ENCODE data around the gene SYF2. TPM values are rescaled to one million over a fixed set of nuclear protein-coding genes. Genes with fewer than 3 reads are reported as not detected.

The SYF2 gene
- total RNA-seq, 1 donor from 2014 or later: 43.5 TPM

DNA sequence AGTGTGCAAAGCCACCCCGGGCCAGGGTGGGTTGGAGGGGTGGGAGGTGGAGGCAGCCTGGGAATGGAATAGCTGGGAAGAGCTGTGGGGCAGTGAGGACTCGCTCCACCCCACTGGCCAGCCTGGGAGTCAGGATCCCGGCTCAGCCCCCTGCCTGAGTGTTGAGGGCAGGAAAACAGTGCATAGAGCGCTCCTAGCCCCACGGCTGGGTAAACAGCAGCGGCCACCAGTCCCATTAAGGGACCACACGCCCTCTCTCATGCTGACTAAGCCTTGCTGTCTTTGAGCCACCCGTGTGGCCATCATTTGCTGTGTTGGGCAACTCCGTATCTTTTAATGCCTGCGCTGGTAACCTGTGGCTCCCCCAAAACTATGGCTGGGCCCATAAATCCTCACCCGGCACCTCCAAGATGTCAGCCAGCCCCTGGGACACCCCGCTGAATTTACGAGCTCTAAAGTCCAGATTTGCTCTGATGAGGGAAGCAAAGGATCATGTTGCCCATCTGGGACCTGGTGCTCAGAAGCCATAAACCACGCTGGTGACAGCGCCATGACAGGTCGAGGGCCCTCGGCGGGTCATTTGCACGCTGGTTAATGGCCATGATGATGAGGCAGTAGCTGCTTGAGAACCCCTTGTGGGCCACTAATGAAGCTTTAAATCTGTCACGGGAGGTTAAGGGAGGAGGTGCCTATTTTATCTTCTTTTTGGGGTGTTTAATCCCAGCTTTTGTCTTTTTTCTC lies 34.9 kb downstream of the SYF2 start:
- H3K27ac Mint-ChIP-seq: peak overlapping the region; percentile 11
- H3K4me1 Mint-ChIP-seq (ENCODE audit: low read depth): peaks cover 34% of the 10 kb centered on the region

DNA sequence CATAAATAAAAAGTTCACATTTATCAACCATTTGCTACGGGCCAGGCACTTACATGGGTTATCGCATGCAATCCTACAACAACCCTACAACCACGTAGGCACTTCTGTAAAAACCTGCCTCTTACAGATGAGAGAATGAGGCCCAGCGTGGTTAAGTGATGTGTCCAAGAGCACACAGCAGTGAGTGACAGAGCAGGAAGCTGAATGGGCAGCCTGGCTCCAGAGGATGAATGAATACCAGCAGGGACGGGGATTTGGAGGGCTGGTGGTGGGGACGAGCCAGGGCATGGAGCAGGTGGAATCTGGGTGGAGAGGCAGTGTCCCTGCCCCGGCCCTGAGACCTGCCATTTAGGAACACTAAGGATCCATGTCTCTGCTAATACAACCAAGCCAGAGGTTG lies 35.5 kb downstream of the SYF2 start:
- H3K4me1 Mint-ChIP-seq (ENCODE audit: low read depth): peaks cover 34% of the 10 kb centered on the region
- H3K4me3 Mint-ChIP-seq (ENCODE audit: low read depth): no peak overlapping the region
- no peak for DNase-seq (ENCODE audit: low spot score, unreplicated experiment)
- H3K27me3 Mint-ChIP-seq: peaks cover 32% of the 10 kb centered on the region
- H3K36me3 Mint-ChIP-seq (ENCODE audit: insufficient read depth): no peaks in the 10 kb centered on the region
- TF ChIP-seq, protein P1, sequence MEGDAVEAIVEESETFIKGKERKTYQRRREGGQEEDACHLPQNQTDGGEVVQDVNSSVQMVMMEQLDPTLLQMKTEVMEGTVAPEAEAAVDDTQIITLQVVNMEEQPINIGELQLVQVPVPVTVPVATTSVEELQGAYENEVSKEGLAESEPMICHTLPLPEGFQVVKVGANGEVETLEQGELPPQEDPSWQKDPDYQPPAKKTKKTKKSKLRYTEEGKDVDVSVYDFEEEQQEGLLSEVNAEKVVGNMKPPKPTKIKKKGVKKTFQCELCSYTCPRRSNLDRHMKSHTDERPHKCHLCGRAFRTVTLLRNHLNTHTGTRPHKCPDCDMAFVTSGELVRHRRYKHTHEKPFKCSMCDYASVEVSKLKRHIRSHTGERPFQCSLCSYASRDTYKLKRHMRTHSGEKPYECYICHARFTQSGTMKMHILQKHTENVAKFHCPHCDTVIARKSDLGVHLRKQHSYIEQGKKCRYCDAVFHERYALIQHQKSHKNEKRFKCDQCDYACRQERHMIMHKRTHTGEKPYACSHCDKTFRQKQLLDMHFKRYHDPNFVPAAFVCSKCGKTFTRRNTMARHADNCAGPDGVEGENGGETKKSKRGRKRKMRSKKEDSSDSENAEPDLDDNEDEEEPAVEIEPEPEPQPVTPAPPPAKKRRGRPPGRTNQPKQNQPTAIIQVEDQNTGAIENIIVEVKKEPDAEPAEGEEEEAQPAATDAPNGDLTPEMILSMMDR (IDR thresholded peaks at IDR 0.05; ENCODE audit: unreplicated experiment): no peak
- H3K27ac Mint-ChIP-seq: no peak overlapping the region
- no peaks in the 10 kb centered on the region for H3K9me3 Mint-ChIP-seq (ENCODE audit: low read depth)

More for the DNA sequence above, 34.9 kb downstream of the SYF2 start:
- Mint-ChIP-seq H3K4me3 (ENCODE audit: low read depth) (no peak overlapping the region), H3K9me3 (ENCODE audit: low read depth) (no peaks in the 10 kb centered on the region), H3K27me3 (peaks cover 32% of the 10 kb centered on the region), H3K36me3 (ENCODE audit: insufficient read depth) (no peaks in the 10 kb centered on the region)
- TF ChIP-seq, protein P1 (IDR thresholded peaks at IDR 0.05; ENCODE audit: unreplicated experiment): no peak
- no peak for DNase-seq (ENCODE audit: low spot score, unreplicated experiment)

DNA sequence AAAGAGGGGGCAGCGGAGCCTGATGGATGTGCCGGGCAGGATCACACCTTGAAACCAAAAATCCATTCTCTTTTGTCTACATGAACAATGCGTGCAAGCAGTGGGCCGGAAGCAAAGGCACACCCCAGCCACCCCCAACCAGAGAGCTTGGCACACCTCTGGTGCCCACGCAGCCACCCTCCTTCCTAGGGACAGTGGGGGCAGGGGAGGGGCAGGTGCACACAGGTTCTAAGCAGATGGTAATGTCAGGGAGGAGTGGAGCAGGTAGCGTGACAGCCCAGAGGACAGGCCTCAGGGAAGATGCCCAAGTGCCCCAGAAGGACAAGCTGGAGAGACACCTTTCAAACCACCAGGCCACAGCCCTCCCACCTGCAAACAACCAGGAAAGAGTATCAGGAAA lies 36.5 kb downstream of the SYF2 start:
- Mint-ChIP-seq H3K4me3 (ENCODE audit: low read depth) (no peak overlapping the region), H3K4me1 (ENCODE audit: low read depth) (peaks cover 34% of the 10 kb centered on the region), H3K27me3 (peaks cover 29% of the 10 kb centered on the region), H3K36me3 (ENCODE audit: insufficient read depth) (no peaks in the 10 kb centered on the region), H3K27ac (no peak overlapping the region), H3K9me3 (ENCODE audit: low read depth) (no peaks in the 10 kb centered on the region)
- TF ChIP-seq, protein P1 (IDR thresholded peaks at IDR 0.05; ENCODE audit: unreplicated experiment): no peak
- DNase-seq (ENCODE audit: low spot score, unreplicated experiment): no peak

DNA sequence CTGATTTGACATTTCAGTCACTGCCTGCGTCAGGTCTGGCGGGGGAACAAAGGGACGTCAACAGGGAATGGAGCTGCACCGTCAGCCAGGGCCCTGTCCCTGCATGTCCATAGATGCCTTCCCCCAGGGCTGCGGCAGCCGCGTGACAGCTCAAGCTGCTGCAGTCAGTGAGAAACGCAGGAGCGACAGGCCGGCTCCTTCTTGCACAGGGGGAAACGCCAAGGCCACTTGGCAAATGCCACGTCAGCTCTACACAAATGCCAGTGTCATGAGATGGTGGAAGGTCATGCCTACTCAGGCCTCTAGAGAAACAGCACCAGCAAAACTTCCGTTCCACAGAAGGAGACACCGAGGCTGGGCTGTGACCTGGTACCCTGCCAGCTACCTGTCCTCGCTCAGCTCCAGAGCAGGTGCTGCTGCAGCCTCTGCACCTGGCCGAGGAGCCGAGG lies 37.7 kb downstream of the SYF2 start:
- no peak overlapping the region for H3K4me3 Mint-ChIP-seq (ENCODE audit: low read depth)
- H3K27me3 Mint-ChIP-seq: peaks cover 28% of the 10 kb centered on the region
- H3K36me3 Mint-ChIP-seq (ENCODE audit: insufficient read depth): no peaks in the 10 kb centered on the region
- TF ChIP-seq, protein P1 (IDR thresholded peaks at IDR 0.05; ENCODE audit: unreplicated experiment): no peak
- no peaks in the 10 kb centered on the region for H3K9me3 Mint-ChIP-seq (ENCODE audit: low read depth)
- peaks cover 32% of the 10 kb centered on the region for H3K4me1 Mint-ChIP-seq (ENCODE audit: low read depth)
- DNase-seq (ENCODE audit: low spot score, unreplicated experiment): no peak
- H3K27ac Mint-ChIP-seq: no peak overlapping the region

DNA sequence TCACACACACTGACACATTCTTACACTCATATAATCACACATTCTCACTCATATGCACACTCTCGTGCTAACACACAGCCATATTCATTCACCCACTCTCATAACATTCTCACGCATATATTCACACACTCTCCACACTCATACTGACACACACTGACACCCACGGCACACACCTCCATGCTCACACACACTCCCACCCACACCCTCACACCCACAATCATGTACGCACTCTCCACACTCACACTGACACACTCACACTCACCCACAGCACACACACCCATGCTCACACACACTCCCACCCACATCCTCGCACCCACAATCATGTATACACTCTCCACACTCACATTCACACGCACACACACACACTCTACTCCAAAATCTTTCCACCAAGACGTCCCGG lies 38.2 kb downstream of the SYF2 start:
- Mint-ChIP-seq H3K4me3 (ENCODE audit: low read depth) (no peak overlapping the region), H3K9me3 (ENCODE audit: low read depth) (no peaks in the 10 kb centered on the region), H3K36me3 (ENCODE audit: insufficient read depth) (no peaks in the 10 kb centered on the region), H3K27ac (peak overlapping the region; percentile 16), H3K27me3 (peaks cover 26% of the 10 kb centered on the region), H3K4me1 (ENCODE audit: low read depth) (peaks cover 30% of the 10 kb centered on the region)
- no peak for DNase-seq (ENCODE audit: low spot score, unreplicated experiment)
- TF ChIP-seq, protein P1 (IDR thresholded peaks at IDR 0.05; ENCODE audit: unreplicated experiment): no peak

Data from progenitor cell of endocrine pancreas (in vitro differentiated cells).